GM12878 (cell line): Measurements from ENCODE around the gene WDFY4. TPM values are rescaled to one million over a fixed set of nuclear protein-coding genes. Genes with fewer than 3 reads are reported as not detected.
A peak's percentile ranks its signal among the peaks of the same experiment; 100 is the strongest.

Experiments
- EZH2 ChIP-seq: IDR thresholded peaks from 2 replicates; pipeline ENCODE4 v1.6.1; 2012; ENCODE audit warnings: low read depth, mild to moderate bottlenecking, control low read depth, inconsistent platforms, low read length, borderline replicate concordance; ENCODE audit not compliant: control insufficient read depth
- NRF1 ChIP-seq: conservative IDR thresholded peaks from 2 replicates; pipeline ENCODE4 v1.6.1; 2011; ENCODE audit warnings: mild to moderate bottlenecking, low read depth, low read length, improper control_type of control experiment
- POLR2AphosphoS5 ChIP-seq: IDR thresholded peaks from 2 replicates; pipeline ENCODE4 v1.6.1; 2011; ENCODE audit warnings: mild to moderate bottlenecking, low read length, inconsistent platforms
- SMARCA5 ChIP-seq: fragments of 450-650 bp; IDR thresholded peaks from 2 replicates; pipeline ENCODE4 v1.6.1; 2017; ENCODE audit warnings: mild to moderate bottlenecking
- SREBF2 ChIP-seq: IDR thresholded peaks from 2 replicates; pipeline ENCODE4 v1.6.1; 2012; ENCODE audit warnings: mild to moderate bottlenecking, low read length
- TCF3 ChIP-seq: IDR thresholded peaks from 2 replicates; pipeline ENCODE4 v1.6.1; 2012; ENCODE audit warnings: low read depth, mild to moderate bottlenecking, low read length, borderline replicate concordance; ENCODE audit not compliant: insufficient read depth
- TCF7 ChIP-seq: IDR thresholded peaks from 2 replicates; pipeline ENCODE4 v1.6.1; 2014; ENCODE audit warnings: antibody characterized with exemption, borderline replicate concordance
- ZNF622 ChIP-seq: fragments of 450-650 bp; IDR thresholded peaks from 2 replicates; pipeline ENCODE4 v1.6.1; 2017; ENCODE audit warnings: mild to moderate bottlenecking, inconsistent platforms
- ZSCAN29 ChIP-seq: fragments of 450-650 bp; IDR thresholded peaks from 2 replicates; pipeline ENCODE4 v1.6.1; 2017; ENCODE audit warnings: mild to moderate bottlenecking, moderate library complexity
- polyA plus RNA-seq, 11 experiments: library from polyadenylated mRNA; depleted of rRNA in 4 of 11; unstranded in 6 of 11; stranded (reverse) in 5 of 11; fragments of >200 nt; fragmentation: Nextera tagmentation in 4 of 11; fragmentation: Illumina TruSeq in 1 of 11; extraction: Ambion mirVana in 4 of 11; extraction: Trizol in 1 of 11; gene quantifications; 1 replicate in 1 of 11; 2 replicates in 10 of 11; pipeline versions ENCODE4 v1.2.1 to v1.2.3, GENCODE V29; 2011 to 2016; ENCODE audit warnings: inconsistent platforms in 2 of 11, missing spikeins in 2 of 11, low read depth in 1 of 11
- total RNA-seq, 4 experiments: library from RNA; depleted of rRNA in 3 of 4; stranded (reverse); fragments of >200 nt in 3 of 4; fragmentation: Illumina TruSeq in 1 of 4; extraction: Trizol in 1 of 4; gene quantifications; 2 replicates each; pipeline versions ENCODE4 v1.2.1 to v1.2.3, GENCODE V29; 2013 to 2021
- TF ChIP-seq, protein P1 (sequence below): fragments of 450-650 bp; IDR thresholded peaks from 2 replicates; pipeline ENCODE4 v1.6.1; 2018; ENCODE audit warnings: borderline replicate concordance, mild to moderate bottlenecking; ENCODE audit not compliant: partially characterized antibody
- TF ChIP-seq, protein P2 (sequence below): IDR thresholded peaks from 2 replicates; pipeline ENCODE4 v1.6.1; 2012; ENCODE audit warnings: low read depth, low read length, improper control_type of control experiment
- TF ChIP-seq, protein P3 (sequence below): fragments of 450-650 bp; IDR thresholded peaks from 2 replicates; pipeline ENCODE4 v1.6.1; 2017; ENCODE audit warnings: low read depth, mild to moderate bottlenecking, moderate library complexity
- TF ChIP-seq, protein P4 (sequence below): fragments of 450-650 bp; IDR thresholded peaks from 2 replicates; pipeline ENCODE4 v1.6.1; 2017; ENCODE audit warnings: mild to moderate bottlenecking, moderate library complexity
- TF ChIP-seq, protein P5 (sequence below): fragments of 450-650 bp; IDR thresholded peaks from 2 replicates; pipeline ENCODE4 v1.6.1; 2017; ENCODE audit warnings: borderline replicate concordance
- TF ChIP-seq, protein P6 (sequence below): fragments of 450-650 bp; IDR thresholded peaks from 2 replicates; pipeline ENCODE4 v1.6.1; 2016; ENCODE audit warnings: mild to moderate bottlenecking

The WDFY4 gene
- total and polyA plus RNA-seq, 10 of the 15 experiments (the other 5 are each of a cell fraction or from before 2014, with no cell fraction given), result 13.5 to 132 (median 47.3) TPM

DNA sequence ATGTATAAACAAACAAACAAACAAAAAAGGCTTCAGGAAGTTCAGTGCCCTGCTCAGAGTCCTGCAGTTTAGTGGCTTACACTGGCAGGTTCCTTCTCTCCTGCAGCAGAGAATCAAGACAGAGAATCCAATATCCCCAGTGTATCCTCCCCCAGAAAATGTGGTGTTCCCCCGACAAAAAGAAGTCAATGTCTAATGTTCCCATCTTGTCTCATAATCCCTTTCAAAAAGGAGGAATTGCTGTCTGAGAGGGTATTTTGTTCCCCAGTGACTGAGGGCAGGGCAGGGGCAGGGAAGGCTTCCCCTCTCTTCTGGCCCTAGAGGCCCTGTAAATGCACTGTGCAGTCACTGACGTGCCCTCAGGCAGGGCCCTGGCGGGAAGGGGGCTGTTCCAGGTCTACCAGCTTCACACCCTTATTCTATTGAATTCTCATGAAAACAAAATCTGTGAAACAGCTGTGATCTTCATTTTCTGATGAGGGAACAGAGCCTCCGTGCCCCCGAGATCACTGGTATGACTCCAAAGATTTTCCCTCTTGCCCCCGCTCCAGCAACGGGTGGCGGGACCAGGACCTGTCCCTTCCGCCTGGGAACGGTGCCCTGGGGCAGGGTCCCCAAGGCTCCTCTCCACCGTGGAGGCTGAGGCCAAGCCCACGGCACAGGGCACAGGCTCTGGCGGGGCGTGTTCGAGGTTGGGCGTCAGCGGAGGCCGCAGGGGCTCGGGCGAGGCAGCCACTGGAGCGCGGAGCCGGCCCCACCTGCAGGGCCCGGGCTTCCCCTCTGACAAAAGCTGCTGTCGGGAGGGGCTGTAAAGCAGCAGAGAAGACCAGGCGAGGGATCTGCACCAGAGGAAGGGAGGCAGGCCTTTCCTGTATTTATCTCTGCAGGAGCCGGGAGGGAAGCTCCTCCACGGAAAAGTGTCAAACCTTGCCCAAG is 13.4 kb upstream of the WDFY4 start (continued):
- TF ChIP-seq, protein P1, sequence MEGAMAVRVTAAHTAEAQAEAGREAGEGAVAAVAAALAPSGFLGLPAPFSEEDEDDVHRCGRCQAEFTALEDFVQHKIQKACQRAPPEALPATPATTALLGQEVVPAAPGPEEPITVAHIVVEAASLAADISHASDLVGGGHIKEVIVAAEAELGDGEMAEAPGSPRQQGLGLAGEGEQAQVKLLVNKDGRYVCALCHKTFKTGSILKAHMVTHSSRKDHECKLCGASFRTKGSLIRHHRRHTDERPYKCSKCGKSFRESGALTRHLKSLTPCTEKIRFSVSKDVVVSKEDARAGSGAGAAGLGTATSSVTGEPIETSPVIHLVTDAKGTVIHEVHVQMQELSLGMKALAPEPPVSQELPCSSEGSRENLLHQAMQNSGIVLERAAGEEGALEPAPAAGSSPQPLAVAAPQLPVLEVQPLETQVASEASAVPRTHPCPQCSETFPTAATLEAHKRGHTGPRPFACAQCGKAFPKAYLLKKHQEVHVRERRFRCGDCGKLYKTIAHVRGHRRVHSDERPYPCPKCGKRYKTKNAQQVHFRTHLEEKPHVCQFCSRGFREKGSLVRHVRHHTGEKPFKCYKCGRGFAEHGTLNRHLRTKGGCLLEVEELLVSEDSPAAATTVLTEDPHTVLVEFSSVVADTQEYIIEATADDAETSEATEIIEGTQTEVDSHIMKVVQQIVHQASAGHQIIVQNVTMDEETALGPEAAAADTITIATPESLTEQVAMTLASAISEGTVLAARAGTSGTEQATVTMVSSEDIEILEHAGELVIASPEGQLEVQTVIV, result peak; percentile 42
- TF ChIP-seq, protein P2, sequence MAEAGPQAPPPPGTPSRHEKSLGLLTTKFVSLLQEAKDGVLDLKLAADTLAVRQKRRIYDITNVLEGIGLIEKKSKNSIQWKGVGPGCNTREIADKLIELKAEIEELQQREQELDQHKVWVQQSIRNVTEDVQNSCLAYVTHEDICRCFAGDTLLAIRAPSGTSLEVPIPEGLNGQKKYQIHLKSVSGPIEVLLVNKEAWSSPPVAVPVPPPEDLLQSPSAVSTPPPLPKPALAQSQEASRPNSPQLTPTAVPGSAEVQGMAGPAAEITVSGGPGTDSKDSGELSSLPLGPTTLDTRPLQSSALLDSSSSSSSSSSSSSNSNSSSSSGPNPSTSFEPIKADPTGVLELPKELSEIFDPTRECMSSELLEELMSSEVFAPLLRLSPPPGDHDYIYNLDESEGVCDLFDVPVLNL, result no peak
- TF ChIP-seq TCF7 (no peak), SREBF2 (no peak), ZSCAN29 (no peak), NRF1 (no peak), POLR2AphosphoS5 (peak; percentile 79), ZNF622 (no peak), SMARCA5 (no peak), TCF3 (peak; percentile 94), EZH2 (no peak)
- TF ChIP-seq, protein P3, sequence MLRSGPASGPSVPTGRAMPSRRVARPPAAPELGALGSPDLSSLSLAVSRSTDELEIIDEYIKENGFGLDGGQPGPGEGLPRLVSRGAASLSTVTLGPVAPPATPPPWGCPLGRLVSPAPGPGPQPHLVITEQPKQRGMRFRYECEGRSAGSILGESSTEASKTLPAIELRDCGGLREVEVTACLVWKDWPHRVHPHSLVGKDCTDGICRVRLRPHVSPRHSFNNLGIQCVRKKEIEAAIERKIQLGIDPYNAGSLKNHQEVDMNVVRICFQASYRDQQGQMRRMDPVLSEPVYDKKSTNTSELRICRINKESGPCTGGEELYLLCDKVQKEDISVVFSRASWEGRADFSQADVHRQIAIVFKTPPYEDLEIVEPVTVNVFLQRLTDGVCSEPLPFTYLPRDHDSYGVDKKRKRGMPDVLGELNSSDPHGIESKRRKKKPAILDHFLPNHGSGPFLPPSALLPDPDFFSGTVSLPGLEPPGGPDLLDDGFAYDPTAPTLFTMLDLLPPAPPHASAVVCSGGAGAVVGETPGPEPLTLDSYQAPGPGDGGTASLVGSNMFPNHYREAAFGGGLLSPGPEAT, result peak; percentile 87
- TF ChIP-seq, protein P4, sequence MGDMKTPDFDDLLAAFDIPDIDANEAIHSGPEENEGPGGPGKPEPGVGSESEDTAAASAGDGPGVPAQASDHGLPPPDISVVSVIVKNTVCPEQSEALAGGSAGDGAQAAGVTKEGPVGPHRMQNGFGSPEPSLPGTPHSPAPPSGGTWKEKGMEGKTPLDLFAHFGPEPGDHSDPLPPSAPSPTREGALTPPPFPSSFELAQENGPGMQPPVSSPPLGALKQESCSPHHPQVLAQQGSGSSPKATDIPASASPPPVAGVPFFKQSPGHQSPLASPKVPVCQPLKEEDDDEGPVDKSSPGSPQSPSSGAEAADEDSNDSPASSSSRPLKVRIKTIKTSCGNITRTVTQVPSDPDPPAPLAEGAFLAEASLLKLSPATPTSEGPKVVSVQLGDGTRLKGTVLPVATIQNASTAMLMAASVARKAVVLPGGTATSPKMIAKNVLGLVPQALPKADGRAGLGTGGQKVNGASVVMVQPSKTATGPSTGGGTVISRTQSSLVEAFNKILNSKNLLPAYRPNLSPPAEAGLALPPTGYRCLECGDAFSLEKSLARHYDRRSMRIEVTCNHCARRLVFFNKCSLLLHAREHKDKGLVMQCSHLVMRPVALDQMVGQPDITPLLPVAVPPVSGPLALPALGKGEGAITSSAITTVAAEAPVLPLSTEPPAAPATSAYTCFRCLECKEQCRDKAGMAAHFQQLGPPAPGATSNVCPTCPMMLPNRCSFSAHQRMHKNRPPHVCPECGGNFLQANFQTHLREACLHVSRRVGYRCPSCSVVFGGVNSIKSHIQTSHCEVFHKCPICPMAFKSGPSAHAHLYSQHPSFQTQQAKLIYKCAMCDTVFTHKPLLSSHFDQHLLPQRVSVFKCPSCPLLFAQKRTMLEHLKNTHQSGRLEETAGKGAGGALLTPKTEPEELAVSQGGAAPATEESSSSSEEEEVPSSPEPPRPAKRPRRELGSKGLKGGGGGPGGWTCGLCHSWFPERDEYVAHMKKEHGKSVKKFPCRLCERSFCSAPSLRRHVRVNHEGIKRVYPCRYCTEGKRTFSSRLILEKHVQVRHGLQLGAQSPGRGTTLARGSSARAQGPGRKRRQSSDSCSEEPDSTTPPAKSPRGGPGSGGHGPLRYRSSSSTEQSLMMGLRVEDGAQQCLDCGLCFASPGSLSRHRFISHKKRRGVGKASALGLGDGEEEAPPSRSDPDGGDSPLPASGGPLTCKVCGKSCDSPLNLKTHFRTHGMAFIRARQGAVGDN, result peak; percentile 76; the same call in 1 of the 2 replicates
- TF ChIP-seq, protein P5, sequence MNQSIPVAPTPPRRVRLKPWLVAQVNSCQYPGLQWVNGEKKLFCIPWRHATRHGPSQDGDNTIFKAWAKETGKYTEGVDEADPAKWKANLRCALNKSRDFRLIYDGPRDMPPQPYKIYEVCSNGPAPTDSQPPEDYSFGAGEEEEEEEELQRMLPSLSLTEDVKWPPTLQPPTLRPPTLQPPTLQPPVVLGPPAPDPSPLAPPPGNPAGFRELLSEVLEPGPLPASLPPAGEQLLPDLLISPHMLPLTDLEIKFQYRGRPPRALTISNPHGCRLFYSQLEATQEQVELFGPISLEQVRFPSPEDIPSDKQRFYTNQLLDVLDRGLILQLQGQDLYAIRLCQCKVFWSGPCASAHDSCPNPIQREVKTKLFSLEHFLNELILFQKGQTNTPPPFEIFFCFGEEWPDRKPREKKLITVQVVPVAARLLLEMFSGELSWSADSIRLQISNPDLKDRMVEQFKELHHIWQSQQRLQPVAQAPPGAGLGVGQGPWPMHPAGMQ, result no peak
- TF ChIP-seq, protein P6, sequence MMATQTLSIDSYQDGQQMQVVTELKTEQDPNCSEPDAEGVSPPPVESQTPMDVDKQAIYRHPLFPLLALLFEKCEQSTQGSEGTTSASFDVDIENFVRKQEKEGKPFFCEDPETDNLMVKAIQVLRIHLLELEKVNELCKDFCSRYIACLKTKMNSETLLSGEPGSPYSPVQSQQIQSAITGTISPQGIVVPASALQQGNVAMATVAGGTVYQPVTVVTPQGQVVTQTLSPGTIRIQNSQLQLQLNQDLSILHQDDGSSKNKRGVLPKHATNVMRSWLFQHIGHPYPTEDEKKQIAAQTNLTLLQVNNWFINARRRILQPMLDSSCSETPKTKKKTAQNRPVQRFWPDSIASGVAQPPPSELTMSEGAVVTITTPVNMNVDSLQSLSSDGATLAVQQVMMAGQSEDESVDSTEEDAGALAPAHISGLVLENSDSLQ, result no peak
